K562 (cell line): ENCODE data around the gene CDK5R2. TPM values are rescaled to one million over a fixed set of nuclear protein-coding genes. Genes with fewer than 3 reads are reported as not detected.

ENCODE experiments used
- ATAC-seq: fragments of 200-7000 bp; cut with Tn5 transposase; 3 replicates; pipeline ENCODE4 v1.9.1; 2020; ENCODE audit warnings: moderate library complexity
- BruUV-seq: library from RNA; stranded (reverse); fragments of 400-500 nt; replicated peaks from 2 replicates; lab custom pipeline; 2021; lab: Mats Ljungman, UMichigan
- CTCF ChIA-PET: fragments of 300-600 bp; formaldehyde crosslinking; extraction: SDS; loops from one replicate; lab custom pipeline; 2021; ENCODE audit warnings: low intra/inter-chr PET ratio; lab: Yijun Ruan, JAX
- POLR2A ChIA-PET: fragments of 300-600, 350-650 bp; sonication (Branson Sonifier 250); formaldehyde crosslinking; extraction: SDS; loops from one replicate; lab custom pipeline; 2021; ENCODE audit warnings: antibody characterized with exemption, inconsistent platforms; lab: Yijun Ruan, JAX
- DNase-seq, 4 experiments: peaks; one replicate each; pipeline versions ENCODE4 v3.0.0 to v3.0.0-alpha.2; 2011 to 2018; ENCODE audit warnings: low spot score in 3 of 4, mixed read lengths in 3 of 4; ENCODE audit errors: extremely low read depth in 1 of 4
- FAIRE-seq: peaks from 2 replicates; lab custom pipeline; 2011; peaks lifted over from hg19 to GRCh38; lab: Jason Lieb, UNC
- H2AFZ ChIP-seq: 2 replicates; pipeline ENCODE4 v1.6.0; 2011; ENCODE audit warnings: low read depth, low read length, control low read depth, inconsistent platforms
- H3K27ac ChIP-seq: fragments of 200-600 bp; 3 replicates; pipeline ENCODE4 v1.8.0; 2011; ENCODE audit warnings: low read depth, mild to moderate bottlenecking, control low read depth, inconsistent platforms, low read length, moderate library complexity, mixed read lengths; ENCODE audit errors: extremely low read depth
- H3K27me3 ChIP-seq, 2 experiments: fragments of 300-600 bp in 1 of 2; 2 replicates in 1 of 2; 3 replicates in 1 of 2; pipeline versions ENCODE4 v1.6.0 to v1.8.0; 2011; ENCODE audit warnings: inconsistent platforms in 2 of 2, low read length in 2 of 2, mild to moderate bottlenecking in 1 of 2, mixed read lengths in 1 of 2, moderate library complexity in 1 of 2; ENCODE audit not compliant: control insufficient read depth in 2 of 2, insufficient read depth in 2 of 2
- H3K36me3 ChIP-seq: fragments of 300-600 bp; 3 replicates; pipeline ENCODE4 v1.8.0; 2011; ENCODE audit warnings: mild to moderate bottlenecking, low read length, inconsistent platforms; ENCODE audit not compliant: control insufficient read depth, insufficient read depth
- H3K4me1 ChIP-seq, 2 experiments: fragments of 200-600 bp in 1 of 2; replicated peaks in 1 of 2; 2 replicates in 1 of 2; 3 replicates in 1 of 2; pipeline versions ENCODE4 v1.5.1 to v1.8.0; 2011; ENCODE audit warnings: inconsistent platforms in 2 of 2, low read length in 2 of 2, mild to moderate bottlenecking in 1 of 2, mixed read lengths in 1 of 2, moderate library complexity in 1 of 2; ENCODE audit not compliant: control insufficient read depth in 2 of 2, insufficient read depth in 2 of 2
- H3K4me2 ChIP-seq: 2 replicates; pipeline ENCODE4 v1.6.1; 2011; ENCODE audit warnings: low read length, control low read depth, inconsistent platforms, mixed read lengths; ENCODE audit not compliant: insufficient read depth
- H3K4me3 ChIP-seq: fragments of 200-600 bp; sonication (generic), shearing (Covaris generic); 2 replicates; pipeline ENCODE4 v1.5.1; 2016; ENCODE audit warnings: control low read depth, inconsistent platforms
- H3K79me2 ChIP-seq: fragments of 200-600 bp; 3 replicates; pipeline ENCODE4 v1.8.0; 2011; ENCODE audit warnings: low read length, inconsistent platforms; ENCODE audit not compliant: control insufficient read depth, insufficient read depth
- H3K9ac ChIP-seq, 2 experiments: 2 replicates each; pipeline versions ENCODE4 v1.6.0 to v1.6.1; 2011; ENCODE audit warnings: low read depth in 2 of 2, low read length in 2 of 2, control low read depth in 1 of 2, inconsistent platforms in 1 of 2, mild to moderate bottlenecking in 1 of 2, mixed read lengths in 1 of 2; ENCODE audit not compliant: insufficient read depth in 1 of 2
- H3K9me1 ChIP-seq: one replicate; pipeline ENCODE4 v1.6.0; 2011; ENCODE audit warnings: inconsistent platforms, mild to moderate bottlenecking, low read length, moderate library complexity; ENCODE audit not compliant: control insufficient read depth, insufficient read depth
- H3K9me3 ChIP-seq: replicated peaks from 2 replicates; pipeline ENCODE4 v1.5.1; 2011; ENCODE audit warnings: low read depth, low read length, inconsistent platforms; ENCODE audit not compliant: control insufficient read depth, insufficient read depth
- H4K20me1 ChIP-seq: replicated peaks from 2 replicates; pipeline ENCODE4 v1.6.1; 2011; ENCODE audit warnings: low read length, inconsistent platforms, mixed read lengths; ENCODE audit not compliant: control insufficient read depth, insufficient read depth
- ATF1 ChIP-seq, 2 experiments: fragments of 450-650 bp in 1 of 2; IDR thresholded peaks; 2 replicates each; pipeline ENCODE4 v1.6.1; 2016; ENCODE audit warnings: missing compliant biosample characterization in 1 of 2, missing genetic modification characterization in 1 of 2
- CBFA2T3 ChIP-seq: fragments of 450-650 bp; IDR thresholded peaks from 2 replicates; pipeline ENCODE4 v1.6.1; 2017
- EWSR1 ChIP-seq: fragments of 450-650 bp; IDR thresholded peaks from 2 replicates; pipeline ENCODE4 v1.6.1; 2018; ENCODE audit warnings: borderline replicate concordance, mild to moderate bottlenecking, low read depth, moderate library complexity; ENCODE audit not compliant: partially characterized antibody
- FOSL1 ChIP-seq: fragments of 200-800 bp; sonication (Bioruptor generic); conservative IDR thresholded peaks from 2 replicates; pipeline ENCODE4 v1.6.1; 2016; ENCODE audit warnings: missing genetic modification characterization, missing compliant biosample characterization
- FOXM1 ChIP-seq, 2 experiments: fragments of 450-650 bp in 1 of 2; sonication (generic) in 1 of 2; formaldehyde crosslinking in 1 of 2; IDR thresholded peaks; 2 replicates each; pipeline versions ENCODE4 v1.6.1 to v1.9.0; 2017 to 2022; ENCODE audit warnings: low read depth in 2 of 2, mild to moderate bottlenecking in 2 of 2, missing genetic modification reagents in 1 of 2, moderate library complexity in 1 of 2
- FUS ChIP-seq: fragments of 200-400 bp; formaldehyde crosslinking; optimal IDR thresholded peaks from 2 replicates; pipeline ENCODE3; 2017; ENCODE audit warnings: low read depth, low read length
- HBP1 ChIP-seq: fragments of 450-650 bp; formaldehyde crosslinking; IDR thresholded peaks from 2 replicates; pipeline ENCODE4 v1.4.0; 2022; ENCODE audit warnings: missing genetic modification characterization
- LARP7 ChIP-seq: fragments of 450-650 bp; IDR thresholded peaks from 2 replicates; pipeline ENCODE4 v1.6.1; 2016
- LCOR ChIP-seq: sonication (generic); formaldehyde crosslinking; IDR thresholded peaks from 2 replicates; pipeline ENCODE4 v1.8.0; 2022; ENCODE audit warnings: mild to moderate bottlenecking, missing genetic modification reagents
- MIER1 ChIP-seq: fragments of 450-650 bp; IDR thresholded peaks from 2 replicates; pipeline ENCODE4 v1.6.1; 2016; ENCODE audit warnings: antibody characterized with exemption, mild to moderate bottlenecking, low read depth
- NFXL1 ChIP-seq: fragments of 450-650 bp; formaldehyde crosslinking; IDR thresholded peaks from 2 replicates; pipeline ENCODE4 v1.4.0; 2021; ENCODE audit warnings: mild to moderate bottlenecking
- NR0B1 ChIP-seq: fragments of 450-650 bp; IDR thresholded peaks from one replicate; pipeline ENCODE4 v1.6.1; 2018; ENCODE audit warnings: mild to moderate bottlenecking, moderate library complexity; ENCODE audit not compliant: partially characterized antibody
- NR1H2 ChIP-seq: sonication (generic); formaldehyde crosslinking; IDR thresholded peaks from 2 replicates; pipeline ENCODE4 v1.4.0; 2020; ENCODE audit warnings: mild to moderate bottlenecking, missing genetic modification reagents
- NR2C1 ChIP-seq, 2 experiments: fragments of 450-650 bp; IDR thresholded peaks; 2 replicates each; pipeline ENCODE4 v1.6.1; 2017; ENCODE audit warnings: mild to moderate bottlenecking in 2 of 2, antibody characterized with exemption in 1 of 2, inconsistent platforms in 1 of 2, missing compliant biosample characterization in 1 of 2, missing genetic modification characterization in 1 of 2
- PHTF2 ChIP-seq: fragments of 250-450 bp; sonication (Bioruptor Pico); IDR thresholded peaks from 2 replicates; pipeline ENCODE4 v1.5.0; 2021; ENCODE audit warnings: mild to moderate bottlenecking
- POLR2B ChIP-seq: fragments of 450-650 bp; IDR thresholded peaks from 2 replicates; pipeline ENCODE4 v1.6.1; 2018; ENCODE audit warnings: low read depth; ENCODE audit not compliant: partially characterized antibody
- RAD21 ChIP-seq, 2 experiments: fragments of 250-450 bp in 1 of 2; fragments of 450-650 bp in 1 of 2; sonication (Bioruptor Pico) in 1 of 2; formaldehyde crosslinking in 1 of 2; IDR thresholded peaks in 1 of 2; conservative IDR thresholded peaks in 1 of 2; 2 replicates each; pipeline versions ENCODE4 v1.4.0 to v1.8.0; 2020 to 2022; ENCODE audit warnings: mild to moderate bottlenecking in 2 of 2, moderate library complexity in 1 of 2
- TCF3 ChIP-seq: sonication (generic); formaldehyde crosslinking; IDR thresholded peaks from 2 replicates; pipeline ENCODE4 v1.4.0; 2020; ENCODE audit warnings: mild to moderate bottlenecking, missing genetic modification reagents
- ZNF184 ChIP-seq: sonication (generic); formaldehyde crosslinking; IDR thresholded peaks from 2 replicates; pipeline ENCODE4 v1.5.0; 2020; ENCODE audit warnings: missing genetic modification reagents
- ZNF280A ChIP-seq: fragments of 450-650 bp; IDR thresholded peaks from 2 replicates; pipeline ENCODE4 v1.6.1; 2018; ENCODE audit warnings: mild to moderate bottlenecking, low read depth; ENCODE audit not compliant: partially characterized antibody
- WGBS: fragments of 100-300 bp; shearing (Covaris generic); methylation state at CpG from one replicate; pipeline ENCODE4 v1.1.6; 2016; ENCODE audit warnings: low coverage, mixed read lengths; ENCODE audit not compliant: insufficient coverage; ENCODE audit errors: missing lambda C conversion rate; 5-methylcytosine and 5-hydroxymethylcytosine counted together
- in situ Hi-C: fragments of 300-500 bp; cut with MboI; formaldehyde crosslinking; loops from 4 replicates; pipeline ENCODE4 v1.15.0; 2018; ENCODE audit warnings: inconsistent platforms, mixed read lengths
- intact Hi-C: fragments of 100-400 bp; cut with micrococcal nuclease; formaldehyde crosslinking; loops from 2 replicates; pipeline ENCODE4 v1.14.2; 2022
- polyA plus RNA-seq, 8 experiments: library from polyadenylated mRNA; depleted of rRNA in 4 of 8; stranded (reverse) in 5 of 8; unstranded in 3 of 8; fragments of >200 nt; fragmentation: Nextera tagmentation in 2 of 8; fragmentation: Illumina TruSeq in 1 of 8; extraction: Ambion mirVana in 2 of 8; extraction: Trizol in 1 of 8; gene quantifications; 2 replicates each; pipeline versions ENCODE4 v1.2.1 to v1.2.3, GENCODE V29; 2011 to 2014; ENCODE audit warnings: inconsistent platforms in 1 of 8, missing spikeins in 1 of 8
- total RNA-seq, 7 experiments: library from RNA; depleted of rRNA in 6 of 7; stranded (reverse); fragments of >200 nt in 6 of 7; fragmentation: Illumina TruSeq in 2 of 7; extraction: Trizol in 2 of 7; gene quantifications; 2 replicates each; pipeline versions ENCODE4 v1.2.1 to v1.2.3, GENCODE V29; 2011 to 2021; ENCODE audit warnings: low replicate concordance in 1 of 7

The CDK5R2 gene
- total and polyA plus RNA-seq, 9 of the 15 experiments (the other 6 are each of a cell fraction or from before 2014, with no cell fraction given): 0.09 TPM; not detected in 8

- peaks cover 0 to 30% of the 10 kb centered on the region in 2 experiments; a peak in 2 of 5 replicates for H3K27me3 ChIP-seq
- in situ Hi-C loops: no loop called here
- BruUV-seq: no TSS peak
Observed at GRCh38 chr2:218988164-218988563, 28.7 kb downstream of the CDK5R2 start.

More at GRCh38 chr2:218988164-218988563, 28.7 kb downstream of the CDK5R2 start:
- DNase-seq (no peak), FAIRE-seq (no peak), ATAC-seq (no peak)
- H3K9me1 ChIP-seq: no peaks in the 10 kb centered on the region
- no peaks in the 10 kb centered on the region for H3K79me2 ChIP-seq
- H3K27ac ChIP-seq: no peak overlapping the region
- no peaks in the 10 kb centered on the region for H3K9me3 ChIP-seq
- H3K9ac ChIP-seq: no peak overlapping the region
- TF ChIP-seq ATF1 (CRISPR knock-in tag; IDR thresholded peaks at IDR 0.05) (no peak), ATF1 (tag; IDR thresholded peaks at IDR 0.05) (no peak), NR0B1 (no peak), CBFA2T3 (no peak), FOSL1 (tag) (no peak), LCOR (CRISPR knock-in tag) (no peak), PHTF2 (no peak), HBP1 (CRISPR knock-in tag) (no peak), NR1H2 (CRISPR knock-in tag) (no peak), TCF3 (CRISPR knock-in tag) (no peak), FOXM1 (IDR thresholded peaks at IDR 0.05; ENCODE audit: low read depth) (no peak), FOXM1 (CRISPR knock-in tag; IDR thresholded peaks at IDR 0.05; ENCODE audit: low read depth) (no peak), LARP7 (no peak), RAD21 (CRISPR knock-in tag; conservative IDR thresholded peaks at IDR 0.05 in 1 of 2, IDR thresholded peaks at IDR 0.05 in 1 of 2) (no peak), NFXL1 (CRISPR knock-in tag) (no peak), FUS (no peak), ZNF184 (CRISPR knock-in tag) (no peak), NR2C1 (IDR thresholded peaks at IDR 0.05) (no peak), NR2C1 (tag; IDR thresholded peaks at IDR 0.05) (no peak), ZNF280A (no peak), POLR2B (no peak), EWSR1 (no peak), MIER1 (no peak)
- CTCF ChIA-PET: no interaction called here
- 0% methylated on average over 3 of the region's 3 CpGs for WGBS
- H3K4me2 ChIP-seq: no peak overlapping the region
- intact Hi-C loops: no loop called here
- peaks cover 3 to 24% of the 10 kb centered on the region in 2 experiments; a peak in 2 of 5 replicates for H3K4me1 ChIP-seq
- H4K20me1 ChIP-seq: no peaks in the 10 kb centered on the region
- POLR2A ChIA-PET: interaction anchor here (0.7 kb wide), 1 partner anchor 231 kb away, joined by 5 read pairs; the partner anchor contains the start of gene ABCB6
- H3K36me3 ChIP-seq: no peaks in the 10 kb centered on the region
- H3K4me3 ChIP-seq: no peak overlapping the region
- H2AFZ ChIP-seq: no peak overlapping the region
